Liver (tissue), 9 donors: Measurements from ENCODE around the gene UBXN11. TPM values are rescaled to one million over a fixed set of nuclear protein-coding genes. Genes with fewer than 3 reads are reported as not detected.
"Not testable (repeated sequence)": the region's sequence is repeated elsewhere in the genome, so short reads cannot be mapped to it uniquely, and the experiment has no call there.

Source experiments
- DNase-seq: peaks from one replicate; pipeline ENCODE4 v3.0.0-alpha.2; 2017; ENCODE audit warnings: low spot score
- H3K27ac ChIP-seq, 2 donors: one replicate each; pipeline ENCODE4 v1.7.0; 2013; ENCODE audit warnings: inconsistent platforms in 2 of 2, low read length in 2 of 2, control low read depth in 1 of 2, low read depth in 1 of 2, mild to moderate bottlenecking in 1 of 2
- H3K27me3 ChIP-seq, 4 donors: one replicate each; pipeline versions ENCODE4 v1.6.1 to v1.7.0; 2013; ENCODE audit warnings: low read length in 3 of 4, inconsistent platforms in 1 of 4, mild to moderate bottlenecking in 1 of 4, moderate library complexity in 1 of 4; ENCODE audit not compliant: control insufficient read depth in 4 of 4, insufficient read depth in 4 of 4
- H3K36me3 ChIP-seq, 4 donors: one replicate each; pipeline versions ENCODE4 v1.6.1 to v1.7.0; 2013; ENCODE audit warnings: low read length in 3 of 4, mild to moderate bottlenecking in 3 of 4, low read depth in 1 of 4, moderate library complexity in 1 of 4; ENCODE audit not compliant: control insufficient read depth in 4 of 4, insufficient read depth in 3 of 4
- H3K4me1 ChIP-seq, 4 donors: one replicate each; pipeline versions ENCODE4 v1.6.1 to v1.7.0; 2013; ENCODE audit warnings: low read length in 3 of 4, mild to moderate bottlenecking in 3 of 4, moderate library complexity in 1 of 4; ENCODE audit not compliant: control insufficient read depth in 4 of 4, insufficient read depth in 4 of 4
- H3K4me3 ChIP-seq, 3 donors: one replicate each; pipeline versions ENCODE4 v1.6.1 to v1.7.0; 2013; ENCODE audit warnings: low read length in 3 of 3, control low read depth in 1 of 3, low read depth in 1 of 3, mild to moderate bottlenecking in 1 of 3
- H3K9ac ChIP-seq, 2 donors: one replicate each; pipeline ENCODE4 v1.7.0; 2013; ENCODE audit warnings: low read length in 2 of 2, mild to moderate bottlenecking in 2 of 2, moderate library complexity in 2 of 2, control low read depth in 1 of 2, low read depth in 1 of 2
- H3K9me3 ChIP-seq, 4 donors: one replicate each; pipeline versions ENCODE4 v1.6.1 to v1.7.0; 2013; ENCODE audit warnings: low read length in 3 of 4; ENCODE audit not compliant: control insufficient read depth in 4 of 4
- EGR1 ChIP-seq, 2 donors: IDR thresholded peaks; 2 replicates each; pipeline ENCODE4 v1.6.1; 2016 to 2018; ENCODE audit warnings: antibody characterized with exemption in 2 of 2, low read depth in 2 of 2
- FOXA1 ChIP-seq: IDR thresholded peaks from 2 replicates; pipeline ENCODE4 v1.6.1; 2016; ENCODE audit warnings: antibody characterized with exemption
- FOXA2 ChIP-seq: IDR thresholded peaks from 2 replicates; pipeline ENCODE4 v1.6.1; 2016; ENCODE audit warnings: antibody characterized with exemption
- HNF4A ChIP-seq, 2 donors: conservative IDR thresholded peaks; 2 replicates each; pipeline ENCODE4 v1.6.1; 2016; ENCODE audit warnings: antibody characterized with exemption in 2 of 2, mild to moderate bottlenecking in 2 of 2
- JUND ChIP-seq, 2 donors: IDR thresholded peaks; 2 replicates each; pipeline ENCODE4 v1.6.1; 2016; ENCODE audit warnings: antibody characterized with exemption in 2 of 2
- MAX ChIP-seq: IDR thresholded peaks from 2 replicates; pipeline ENCODE4 v1.6.1; 2016; ENCODE audit warnings: antibody characterized with exemption
- NR2F2 ChIP-seq: IDR thresholded peaks from 2 replicates; pipeline ENCODE4 v1.6.1; 2016; ENCODE audit warnings: antibody characterized with exemption
- RAD21 ChIP-seq, 2 donors: IDR thresholded peaks; 2 replicates each; pipeline ENCODE4 v1.6.1; 2016; ENCODE audit warnings: antibody characterized with exemption in 2 of 2, mild to moderate bottlenecking in 2 of 2
- REST ChIP-seq: IDR thresholded peaks from 2 replicates; pipeline ENCODE4 v1.6.1; 2016; ENCODE audit warnings: antibody characterized with exemption, mild to moderate bottlenecking
- RXRA ChIP-seq, 2 donors: IDR thresholded peaks; 2 replicates each; pipeline ENCODE4 v1.6.1; 2017 to 2018; ENCODE audit warnings: antibody characterized with exemption in 2 of 2, mild to moderate bottlenecking in 1 of 2
- TAF1 ChIP-seq: conservative IDR thresholded peaks from 2 replicates; pipeline ENCODE4 v1.6.1; 2016; ENCODE audit warnings: antibody characterized with exemption, mild to moderate bottlenecking
- YY1 ChIP-seq: IDR thresholded peaks from 2 replicates; pipeline ENCODE4 v1.6.1; 2016; ENCODE audit warnings: antibody characterized with exemption, mild to moderate bottlenecking
- ZBTB33 ChIP-seq: IDR thresholded peaks from 2 replicates; pipeline ENCODE4 v1.6.1; 2016; ENCODE audit warnings: antibody characterized with exemption
- WGBS: extraction: QIAGEN DNeasy Blood & Tissue Kit; methylation state at CpG from one replicate; pipeline ENCODE4 v1.1.7; 2013; 5-methylcytosine and 5-hydroxymethylcytosine counted together
- polyA plus RNA-seq, 2 donors: library from polyadenylated mRNA; stranded (reverse) in 1 of 2; unstranded in 1 of 2; fragments of 200-250 nt in 1 of 2; fragments of >200 nt in 1 of 2; fragmentation: Nextera tagmentation in 1 of 2; extraction: Ambion mirVana in 1 of 2; gene quantifications; one replicate each; pipeline versions ENCODE4 v1.2.1 to v1.2.3, GENCODE V29; 2013 to 2015
- total RNA-seq, 2 donors: library from RNA; depleted of rRNA; stranded (reverse); fragments of >200 nt; gene quantifications; one replicate each; pipeline ENCODE4 v1.2.3, GENCODE V29; 2014
- donor health status: healthy.
- donor health status: healthy.
- donor health status: healthy.
- donor health status: healthy.
- donor health status: healthy.

The UBXN11 gene
- total and polyA plus RNA-seq, 4 donors, result 3.0 to 9.5 (median 7.3) TPM

GRCh38 chr1:26315874-26316850 lies 9.7 kb upstream of the UBXN11 start:
- Histone ChIP-seq H3K9me3 (no peaks in the 10 kb centered on the region), H3K4me1 (peaks cover 0 to under 1% (median 0%) of the 10 kb centered on the region in 4 donors), H3K27me3 (no peaks in the 10 kb centered on the region), H3K27ac (no peak overlapping the region), H3K4me3 (no peak overlapping the region), H3K36me3 (no peaks in the 10 kb centered on the region), H3K9ac (no peak overlapping the region)
- no peak for DNase-seq
- 89% methylated on average over 8 of the region's 8 CpGs for WGBS
- TF ChIP-seq ZBTB33 (no peak), FOXA1 (no peak), FOXA2 (no peak), HNF4A (conservative IDR thresholded peaks at IDR 0.05) (no peak), RXRA (IDR thresholded peaks at IDR 0.05) (no peak), EGR1 (IDR thresholded peaks at IDR 0.05; ENCODE audit: low read depth in 2 of 2) (no peak), MAX (no peak), TAF1 (no peak), JUND (IDR thresholded peaks at IDR 0.05) (no peak), RAD21 (IDR thresholded peaks at IDR 0.05) (no peak), NR2F2 (no peak), REST (no peak)

DNA sequence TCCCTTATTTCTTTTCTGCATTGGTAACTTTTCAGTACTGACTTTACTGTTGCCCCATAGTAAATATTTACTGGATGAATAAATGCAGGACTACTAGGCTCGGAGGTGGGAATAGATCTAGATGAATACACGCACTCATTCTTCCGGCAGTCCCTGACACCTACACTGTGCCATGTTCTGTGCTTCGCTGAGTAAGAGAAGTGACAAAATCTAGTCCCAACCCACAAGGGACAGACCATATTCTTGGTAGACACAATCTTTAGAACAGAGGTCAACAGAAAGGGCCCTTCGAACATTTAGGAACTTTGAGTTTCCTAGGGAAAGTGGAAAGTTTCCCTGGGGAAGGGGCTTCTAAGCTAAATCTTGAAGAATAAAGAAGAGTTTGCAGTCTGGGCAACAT lies 8.1 kb upstream of the UBXN11 start:
- no peaks in the 10 kb centered on the region for H3K27me3 ChIP-seq
- H3K9ac ChIP-seq, result no peak overlapping the region
- no peaks in the 10 kb centered on the region for H3K9me3 ChIP-seq
- H3K4me3 ChIP-seq, result no peak overlapping the region
- no peak for DNase-seq
- TF ChIP-seq YY1, result no peak
- 83% methylated on average over 5 of the region's 5 CpGs for WGBS
- no peaks in the 10 kb centered on the region for H3K4me1 ChIP-seq
- no peaks in the 10 kb centered on the region for H3K36me3 ChIP-seq
- no peak overlapping the region for H3K27ac ChIP-seq

DNA sequence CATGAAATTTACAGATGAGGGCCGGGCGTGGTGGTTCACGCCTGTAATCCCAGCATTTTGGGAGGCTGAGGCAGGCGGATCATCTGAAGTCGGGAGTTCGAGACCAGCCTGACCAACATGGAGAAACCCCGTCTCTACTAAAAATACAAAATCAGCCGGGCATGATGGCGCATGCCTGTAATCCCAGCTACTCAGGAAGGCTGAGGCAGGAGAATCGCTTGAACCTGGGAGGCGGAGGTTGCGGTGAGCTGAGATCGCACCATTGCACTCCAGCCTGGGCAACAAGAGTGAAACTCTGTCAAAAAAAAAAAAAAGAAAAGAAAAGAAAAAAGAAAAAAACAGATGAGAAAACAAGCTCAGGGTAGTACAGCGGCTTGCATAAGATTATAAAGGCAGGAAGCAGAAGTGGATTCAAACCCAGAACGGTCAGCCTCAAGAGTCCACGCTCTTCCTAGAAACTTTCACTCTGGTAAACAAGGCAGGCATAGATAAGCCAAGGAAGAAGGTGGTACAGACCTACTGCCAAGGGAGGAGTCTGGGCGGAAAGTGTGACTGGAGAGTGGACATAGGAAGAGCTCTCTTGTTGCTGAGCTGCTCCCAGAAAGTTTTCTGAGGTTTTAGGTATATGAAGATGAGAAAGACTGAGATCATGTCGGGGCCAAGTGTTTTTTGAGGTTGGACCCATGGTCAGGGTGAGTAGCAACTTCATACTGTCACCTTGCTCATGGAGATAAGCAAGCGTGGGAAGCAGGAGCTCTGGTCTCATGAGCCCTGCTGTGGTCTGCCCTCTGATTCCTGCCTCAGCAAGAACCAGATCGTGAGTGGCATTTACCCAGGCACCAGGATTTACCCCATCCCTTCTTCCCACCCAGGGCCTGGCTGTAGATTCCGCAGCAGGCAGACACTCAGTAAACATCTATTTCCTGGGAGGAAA lies 1.8 kb upstream of the UBXN11 start:
- DNase-seq, H3K36me3 ChIP-seq, H3K9me3 ChIP-seq, H3K9ac ChIP-seq, H3K27me3 ChIP-seq, H3K27ac ChIP-seq, H3K4me3 ChIP-seq: not testable (repeated sequence)
- peaks cover 1 to 14% (median 9%) of the 10 kb centered on the region in 4 donors for H3K4me1 ChIP-seq
- WGBS, result 83% methylated on average over 21 of the region's 21 CpGs
